Measurements from ENCODE around the gene INO80E. TPM values are rescaled to one million over a fixed set of nuclear protein-coding genes. Genes with fewer than 3 reads are reported as not detected.

The INO80E gene
- polyA plus RNA-seq, 2 of the 4 experiments (the other 2 are of a cell fraction), result 41.3 to 89.0 TPM

GRCh38 chr16:30041841-30042240 lies 45.8 kb downstream of the INO80E start:
- FAIRE-seq, result no peak
- DNase-seq (ENCODE audit: low read depth in 1 of 2, low spot score in 1 of 2), result no peak
- ChIA-PET POLR2A (no interaction called here), CTCF (interaction anchor here (0.7 to 5.2 kb wide), 13 partner anchors 9 to 234 kb away, joined by 3 to 61 read pairs (median 4); partner anchors contain the start of genes TBX6 and TLCD3B)
- Histone ChIP-seq H3K4me3 (no peak overlapping the region), H3K9me3 (no peaks in the 10 kb centered on the region), H3K27ac (no peak overlapping the region), H3K4me1 (no peaks in the 10 kb centered on the region), H3K4me2 (no peak overlapping the region)
- peak; percentile 72 for TF ChIP-seq CTCF (IDR thresholded peaks at IDR 0.05)
- TF ChIP-seq PHF8 (IDR thresholded peaks at IDR 0.05; ENCODE audit: borderline replicate concordance, low read depth), result no peak
- peak; percentile 61 to 75 for TF ChIP-seq RAD21 (conservative IDR thresholded peaks at IDR 0.05 in 1 of 2, IDR thresholded peaks at IDR 0.05 in 1 of 2)
- TF ChIP-seq BHLHE40 (IDR thresholded peaks at IDR 0.05; ENCODE audit: low read depth, low read length), result no peak
- no peak for TF ChIP-seq EHMT2 (IDR thresholded peaks at IDR 0.05; ENCODE audit: low read depth)
- peak; percentile 58 for TF ChIP-seq SMC3 (IDR thresholded peaks at IDR 0.05)
- WGBS (ENCODE audit: missing lambda C conversion rate), result 24% methylated on average over 5 of the region's 5 CpGs
- ATAC-seq, result 0 out of 6 replicates have a peak, but pooled peaks of 1 of the 2 experiments have one; percentile 41

- FAIRE-seq, result no peak
- ChIA-PET CTCF (interaction anchor here (0.8 to 4.6 kb wide), 4 partner anchors 9 to 46 kb away, joined by 3 to 34 read pairs (median 5); partner anchors contain the start of genes TBX6 and TLCD3B), POLR2A (no interaction called here)
- ATAC-seq, result peak; percentile 24 to 30; a peak in 1 of 6 replicates
- no peak for DNase-seq (ENCODE audit: low read depth in 1 of 2, low spot score in 1 of 2)
- whole genome bisulfite sequencing (ENCODE audit: missing lambda C conversion rate), result 70% methylated on average over 8 of the region's 8 CpGs
- Histone ChIP-seq H3K4me3 (no peak overlapping the region), H3K4me1 (no peaks in the 10 kb centered on the region), H3K27ac (no peak overlapping the region), H3K9me3 (no peaks in the 10 kb centered on the region), H3K4me2 (no peak overlapping the region)
- TF ChIP-seq CBX2 (IDR thresholded peaks at IDR 0.05; ENCODE audit: borderline replicate concordance, low read depth) (no peak), CHD2 (IDR thresholded peaks at IDR 0.05; ENCODE audit: low read length, partially characterized antibody) (no peak), ZSCAN20 (CRISPR knock-in tag; IDR thresholded peaks at IDR 0.05) (no peak), NFE2L2 (conservative IDR thresholded peaks at IDR 0.05; ENCODE audit: low read length) (no peak), HDAC2 (IDR thresholded peaks at IDR 0.05) (no peak), EHF (CRISPR knock-in tag; IDR thresholded peaks at IDR 0.05) (no peak), ATOH8 (CRISPR knock-in tag; IDR thresholded peaks at IDR 0.05; ENCODE audit: low read depth) (no peak), NR3C1 (IDR thresholded peaks at IDR 0.05) (no peak), BCL3 (IDR thresholded peaks at IDR 0.05) (no peak), GATA3 (IDR thresholded peaks at IDR 0.05; ENCODE audit: borderline replicate concordance) (no peak), HES2 (IDR thresholded peaks at IDR 0.05) (no peak), ZNF302 (CRISPR knock-in tag; IDR thresholded peaks at IDR 0.05) (no peak), E2F6 (IDR thresholded peaks at IDR 0.05; ENCODE audit: borderline replicate concordance, low read depth) (no peak), TFCP2L1 (CRISPR knock-in tag; IDR thresholded peaks at IDR 0.05) (no peak), ZC3H11A (IDR thresholded peaks at IDR 0.05) (no peak), KDM1A (IDR thresholded peaks at IDR 0.05; ENCODE audit: low read depth) (no peak), HOXB5 (CRISPR knock-in tag; IDR thresholded peaks at IDR 0.05) (no peak)
Observed at GRCh38 chr16:30046178-30046577, 50.1 kb downstream of the INO80E start.

Measured in A549 (cell line).